LNCaP clone FGC (cell line): ENCODE measurements around the gene LBX1.

Source experiments
- DNase-seq: peaks from one replicate; pipeline ENCODE4 v3.0.0-alpha.2; 2011; ENCODE audit warnings: low read depth
- H3K4me3 ChIP-seq: 2 replicates; pipeline ENCODE4 v1.5.1; 2011; ENCODE audit warnings: mild to moderate bottlenecking, low read depth, low read length, control low read depth
- TF ChIP-seq, protein P1 (sequence below): IDR thresholded peaks from 2 replicates; pipeline ENCODE4 v1.5.1; 2012; ENCODE audit warnings: mild to moderate bottlenecking; ENCODE audit not compliant: control insufficient read depth, insufficient read depth; ENCODE audit errors: extremely low read depth

LBX1 gene

DNA sequence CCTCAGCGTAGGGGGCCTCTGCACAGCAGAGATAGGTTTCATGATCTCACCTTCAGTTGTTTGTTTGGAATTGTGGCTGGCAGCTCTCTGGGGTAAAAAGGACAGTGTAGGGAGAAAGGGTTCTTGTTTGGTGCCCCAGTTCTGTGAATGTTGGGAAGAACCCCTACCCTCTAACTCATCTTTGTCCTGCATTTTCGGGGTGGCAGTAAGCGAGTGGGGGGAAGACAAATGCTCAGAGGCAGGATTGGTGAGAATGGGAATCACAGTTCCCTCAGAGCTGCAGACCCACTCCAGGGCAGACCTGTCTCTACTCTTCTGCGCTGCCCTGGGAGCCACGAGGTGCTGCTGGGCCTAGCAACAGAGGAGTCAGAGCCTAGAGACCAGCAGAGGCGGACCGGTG lies 1.8 kb upstream of the LBX1 start:
- TF ChIP-seq, protein P1, sequence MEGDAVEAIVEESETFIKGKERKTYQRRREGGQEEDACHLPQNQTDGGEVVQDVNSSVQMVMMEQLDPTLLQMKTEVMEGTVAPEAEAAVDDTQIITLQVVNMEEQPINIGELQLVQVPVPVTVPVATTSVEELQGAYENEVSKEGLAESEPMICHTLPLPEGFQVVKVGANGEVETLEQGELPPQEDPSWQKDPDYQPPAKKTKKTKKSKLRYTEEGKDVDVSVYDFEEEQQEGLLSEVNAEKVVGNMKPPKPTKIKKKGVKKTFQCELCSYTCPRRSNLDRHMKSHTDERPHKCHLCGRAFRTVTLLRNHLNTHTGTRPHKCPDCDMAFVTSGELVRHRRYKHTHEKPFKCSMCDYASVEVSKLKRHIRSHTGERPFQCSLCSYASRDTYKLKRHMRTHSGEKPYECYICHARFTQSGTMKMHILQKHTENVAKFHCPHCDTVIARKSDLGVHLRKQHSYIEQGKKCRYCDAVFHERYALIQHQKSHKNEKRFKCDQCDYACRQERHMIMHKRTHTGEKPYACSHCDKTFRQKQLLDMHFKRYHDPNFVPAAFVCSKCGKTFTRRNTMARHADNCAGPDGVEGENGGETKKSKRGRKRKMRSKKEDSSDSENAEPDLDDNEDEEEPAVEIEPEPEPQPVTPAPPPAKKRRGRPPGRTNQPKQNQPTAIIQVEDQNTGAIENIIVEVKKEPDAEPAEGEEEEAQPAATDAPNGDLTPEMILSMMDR = no peak
- DNase-seq = no peak
- H3K4me3 ChIP-seq = no peak overlapping the region

DNA sequence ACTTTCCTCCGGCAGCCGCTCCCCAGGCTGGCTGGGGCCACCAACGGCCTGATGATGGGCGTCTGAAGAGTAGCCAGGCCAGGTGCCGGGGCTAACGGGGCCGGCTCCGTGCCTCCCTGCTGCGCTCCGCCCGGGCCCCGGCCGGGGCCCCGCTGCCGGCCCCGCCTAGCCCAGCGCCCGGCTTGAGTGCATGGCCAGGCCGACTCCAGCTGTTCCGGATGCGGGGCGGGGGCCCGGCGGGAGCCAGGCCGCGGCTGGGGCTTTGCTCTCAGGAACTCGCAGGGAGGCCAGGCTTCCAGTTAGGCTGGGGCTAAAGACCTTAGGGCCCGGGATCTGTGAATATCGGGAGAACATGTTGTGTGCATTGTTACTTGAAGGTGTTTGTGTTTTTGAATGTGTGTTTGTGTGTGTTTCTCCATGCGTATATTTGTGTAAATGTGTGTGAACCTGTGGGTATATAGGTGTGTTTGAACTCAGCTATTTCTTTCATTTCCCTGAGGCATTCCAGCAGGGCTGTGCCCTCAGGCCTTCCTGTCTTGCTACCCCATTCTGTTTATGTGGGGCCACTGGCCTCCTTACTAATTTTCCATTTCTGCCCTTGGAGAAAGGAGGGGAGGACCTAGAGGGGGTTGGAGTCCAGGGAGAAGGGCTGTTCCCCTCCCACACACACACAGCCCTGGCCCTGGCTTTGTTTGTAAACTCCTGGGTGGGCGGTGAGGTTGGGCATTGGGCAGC lies 1.1 kb upstream of the LBX1 start:
- no peak for DNase-seq
- TF ChIP-seq, protein P1 = no peak
- no peak overlapping the region for H3K4me3 ChIP-seq

DNA sequence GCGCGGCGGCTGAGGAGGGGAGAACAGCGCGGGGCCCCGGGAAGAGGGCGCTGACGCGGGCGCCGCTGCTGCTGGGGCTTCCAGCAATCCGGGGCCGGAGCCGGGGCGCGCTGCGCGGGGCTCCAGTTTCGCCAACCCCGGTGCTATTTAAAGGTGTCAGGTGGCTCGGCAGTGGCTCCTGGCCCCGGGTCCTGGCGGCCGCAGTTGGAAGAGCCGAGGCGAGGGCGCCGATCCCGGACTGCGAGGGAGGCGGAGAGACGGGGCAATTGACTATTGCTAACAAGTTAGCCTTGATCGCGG lies 347 bp downstream of the LBX1 start:
- TF ChIP-seq, protein P1 = no peak
- DNase-seq = no peak
- H3K4me3 ChIP-seq = no peak overlapping the region

DNA sequence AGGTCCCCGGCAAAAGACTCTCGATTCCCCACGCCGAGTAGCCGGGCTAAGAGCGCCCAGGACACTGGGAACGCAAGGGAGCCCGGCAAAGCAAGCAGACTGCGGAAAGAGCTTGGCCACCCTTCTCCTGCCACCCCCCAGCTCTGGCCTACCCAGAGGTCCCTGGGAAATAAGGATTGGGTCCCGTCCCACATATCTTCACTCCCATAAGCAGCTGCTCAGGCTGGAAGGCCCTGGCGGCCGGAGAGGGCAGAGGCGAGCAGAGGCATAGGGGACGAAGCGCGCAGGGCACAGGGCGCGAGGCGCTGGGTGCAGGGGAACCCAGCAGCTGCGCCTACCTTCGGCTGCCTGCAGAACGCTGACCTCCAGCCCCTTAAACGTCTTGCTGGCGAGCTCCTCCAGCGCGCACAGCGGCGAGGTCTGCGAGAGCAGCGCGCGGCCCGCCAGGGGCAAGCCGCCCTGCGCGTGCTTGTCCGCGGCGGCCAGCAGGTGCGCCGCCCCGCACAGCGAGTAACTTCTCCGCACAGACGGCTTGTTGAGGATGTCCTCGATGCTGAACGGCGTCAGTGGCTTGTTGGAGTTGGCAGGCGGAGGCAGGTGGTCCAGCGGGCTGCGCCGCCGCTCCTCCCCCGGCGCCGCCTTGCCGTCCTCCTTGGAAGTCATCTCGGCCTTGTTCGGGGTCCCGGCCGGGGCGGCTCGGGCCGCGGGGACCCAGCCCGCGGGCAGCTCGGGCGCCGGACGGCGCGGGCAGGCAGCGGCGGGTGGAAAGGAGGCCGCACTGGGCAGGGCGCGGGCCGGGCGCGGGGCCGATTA lies 904 bp downstream of the LBX1 start:
- no peak for DNase-seq
- no peak overlapping the region for H3K4me3 ChIP-seq
- TF ChIP-seq, protein P1 = no peak

DNA sequence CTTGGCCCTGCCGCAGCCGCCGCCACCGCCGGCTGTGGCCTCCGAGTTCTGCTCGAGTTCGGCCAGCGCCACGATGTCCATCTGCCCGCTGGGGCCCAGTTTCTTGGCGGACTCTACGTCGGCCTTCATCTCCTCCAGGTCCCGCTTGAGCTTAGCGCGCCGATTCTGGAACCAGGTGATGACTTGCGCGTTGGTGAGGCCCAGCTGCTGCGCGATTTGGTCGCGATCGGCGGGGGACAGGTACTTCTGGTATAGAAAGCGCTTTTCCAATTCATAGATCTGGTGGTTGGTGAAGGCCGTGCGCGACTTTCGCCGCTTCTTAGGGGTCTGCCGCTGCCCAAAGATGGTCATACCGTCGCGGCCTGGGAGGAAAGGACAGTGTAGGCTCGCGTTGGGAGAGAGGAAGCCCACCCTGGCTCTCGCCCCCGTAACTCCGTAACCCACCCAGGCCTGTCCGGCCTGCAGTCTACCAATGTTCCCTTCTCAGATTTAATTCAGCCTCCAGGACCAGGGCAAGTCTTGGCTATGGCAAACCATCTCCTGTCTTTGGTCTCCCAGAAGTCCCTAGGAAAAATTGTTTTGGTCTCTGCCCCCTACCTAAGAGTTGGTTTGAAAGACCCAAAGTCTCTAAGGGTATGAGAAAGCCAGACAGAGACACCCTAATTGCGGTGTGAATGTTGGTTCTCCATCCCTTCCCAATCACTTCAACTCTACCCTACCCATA lies 1.7 kb downstream of the LBX1 start:
- TF ChIP-seq, protein P1 = no peak
- no peak overlapping the region for H3K4me3 ChIP-seq
- DNase-seq = no peak

DNA sequence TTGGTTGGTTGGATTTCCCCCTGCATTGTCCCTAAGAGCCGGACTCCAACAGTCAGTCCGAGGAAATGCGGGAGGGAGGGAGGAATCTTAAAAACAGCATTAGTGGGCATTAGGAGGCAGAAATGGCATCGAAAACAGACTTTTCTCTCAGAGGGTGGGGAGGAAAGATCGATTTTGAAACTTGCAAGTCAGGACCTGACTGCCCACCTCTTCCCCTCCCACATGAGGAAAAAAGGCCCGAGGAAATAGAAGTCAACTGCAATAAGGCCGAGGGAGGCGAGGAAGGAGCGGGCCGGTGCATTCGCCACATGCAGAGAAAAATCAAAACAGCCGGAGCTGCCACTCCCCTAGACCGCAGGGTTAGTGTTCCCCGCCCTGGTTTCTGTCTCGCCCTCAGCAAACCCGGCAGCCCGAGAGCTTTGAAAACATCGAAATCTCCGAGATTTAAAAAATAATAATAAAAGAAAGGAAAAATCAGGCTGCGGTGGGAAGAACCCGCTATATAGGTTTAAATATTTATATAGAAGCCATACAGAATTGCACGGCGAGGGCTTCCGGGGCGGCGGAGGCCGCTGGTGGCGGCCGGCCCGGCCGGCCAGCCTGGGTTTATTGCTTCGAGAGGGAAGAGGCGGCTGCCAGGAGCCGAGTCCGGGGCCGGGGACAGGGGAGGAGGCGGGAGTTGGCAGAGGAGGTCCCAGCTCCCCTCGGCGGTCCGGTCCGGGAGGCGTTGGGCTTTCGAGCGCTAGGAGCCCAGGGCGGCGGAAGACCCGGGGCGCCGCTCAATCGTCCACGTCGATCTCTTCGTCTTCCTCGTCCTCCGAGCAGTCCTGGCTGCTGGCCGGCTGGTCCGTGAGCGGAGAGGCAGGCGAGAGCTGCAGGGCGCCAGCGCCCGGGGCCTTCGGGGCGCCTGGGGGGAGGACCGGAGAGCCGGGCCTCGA lies 2.5 kb downstream of the LBX1 start:
- no peak for DNase-seq
- no peak overlapping the region for H3K4me3 ChIP-seq
- TF ChIP-seq, protein P1 = no peak
